H4 (cell line): Measurements from ENCODE around the gene JARID2. TPM values are rescaled to one million over a fixed set of nuclear protein-coding genes. Genes with fewer than 3 reads are reported as not detected.
A peak's percentile ranks its signal among the peaks of the same experiment; 100 is the strongest.

Source experiments
- DNase-seq: peaks from one replicate; pipeline ENCODE4 v3.0.0-alpha.2; 2015; ENCODE audit warnings: low spot score
- total RNA-seq: library from RNA; depleted of rRNA; stranded (reverse); fragments of >200 nt; shearing (Covaris generic); gene quantifications from 2 replicates; pipeline ENCODE4 v1.2.3, GENCODE V29; 2014

The JARID2 gene
- total RNA-seq, 1 experiment from 2014 or later = 6.0 TPM

DNA sequence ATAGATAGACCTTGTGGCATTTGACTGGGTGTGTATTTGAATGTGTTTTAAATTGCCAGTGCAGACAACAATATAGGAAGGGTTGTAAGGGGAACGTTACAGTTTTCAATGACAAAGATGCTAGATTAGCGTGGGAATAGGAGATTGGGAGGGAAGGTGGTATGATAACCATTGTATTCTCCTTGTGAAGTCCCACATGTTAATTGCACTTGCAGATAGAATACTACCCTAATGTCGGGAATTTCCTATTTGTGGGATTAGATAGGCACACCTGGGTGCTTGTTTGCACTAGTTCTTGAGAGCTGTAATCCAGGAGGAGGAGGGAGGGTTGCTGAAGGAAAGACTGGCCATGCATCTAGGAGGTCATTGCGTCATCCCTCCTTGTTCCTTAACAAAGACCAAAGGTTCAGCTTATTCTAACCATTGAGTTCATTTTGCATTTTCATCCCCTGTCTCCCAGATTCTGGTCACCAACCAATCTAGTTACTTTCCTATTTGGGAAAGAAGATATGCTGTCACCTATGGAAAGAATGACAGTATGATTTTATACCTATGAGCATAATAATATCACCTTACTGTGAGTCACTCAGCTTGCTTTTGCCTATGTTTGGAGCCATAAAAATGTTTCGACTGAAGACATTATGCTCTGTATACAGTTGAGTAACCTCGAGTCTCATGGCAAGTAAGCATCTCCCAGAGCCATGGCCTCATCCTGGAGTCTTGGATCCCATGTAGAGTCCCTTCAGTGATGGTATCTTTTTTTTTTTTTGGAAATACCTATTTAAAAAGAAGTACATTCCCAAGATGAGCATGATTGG, 215.5 kb downstream of the JARID2 start:
- DNase-seq = no peak

DNA sequence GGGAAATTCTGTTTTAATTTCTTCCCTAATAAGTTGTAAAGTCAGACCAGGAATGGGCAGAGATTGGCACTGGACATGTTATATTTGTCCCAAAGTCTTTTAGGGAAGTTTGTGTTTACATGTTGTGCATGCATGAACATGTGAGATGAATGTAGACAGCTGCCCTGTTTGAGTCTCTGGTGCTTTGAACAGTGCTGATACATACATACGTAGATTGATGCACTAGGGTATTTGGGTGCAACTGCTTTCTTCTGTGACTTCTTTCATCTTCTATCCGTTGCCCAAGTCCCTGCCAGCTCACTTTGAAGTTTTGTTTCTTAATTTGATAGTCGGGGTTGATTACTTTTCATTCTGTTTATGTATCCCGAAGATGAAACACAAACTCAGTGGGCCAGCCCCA, 216.4 kb downstream of the JARID2 start:
- DNase-seq = no peak

DNA sequence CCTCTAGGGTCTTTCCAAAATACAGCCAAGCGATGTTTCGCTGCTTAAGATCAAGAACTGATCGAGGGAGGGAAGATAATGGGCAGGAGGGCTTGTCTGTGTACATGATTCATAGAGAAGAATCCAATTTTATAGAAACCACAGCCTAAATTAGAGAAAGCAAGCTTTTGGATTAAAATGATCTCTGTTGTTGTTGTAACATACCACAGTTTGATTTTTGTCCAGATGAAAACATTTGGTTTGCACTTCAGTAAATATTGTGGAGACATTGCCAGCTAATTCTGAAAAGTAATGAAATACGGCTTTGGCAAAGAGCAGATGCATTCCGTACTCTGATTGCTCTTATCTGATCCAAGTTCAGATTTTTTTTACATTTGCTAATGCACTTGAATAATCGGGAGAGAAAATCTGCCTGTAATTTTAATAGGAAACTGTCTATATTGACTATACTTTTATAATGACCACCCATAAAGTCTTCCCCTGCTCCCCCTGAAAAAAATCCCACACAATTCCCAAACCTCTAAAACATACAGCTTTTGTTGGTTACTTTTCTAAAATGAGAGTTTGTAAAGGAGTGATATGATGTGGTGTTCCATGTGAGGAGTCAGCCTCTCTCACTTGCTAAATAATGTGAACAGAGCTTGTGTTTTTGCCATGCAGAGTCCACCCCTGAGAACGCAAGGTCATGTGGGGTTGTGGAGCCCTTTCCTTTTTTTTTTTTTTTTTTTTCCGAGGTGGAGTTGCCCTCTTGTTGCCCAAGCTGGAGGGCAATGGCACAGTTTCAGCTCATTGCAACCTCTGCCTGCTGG, 217.1 kb downstream of the JARID2 start:
- DNase-seq = peak; percentile 30

DNA sequence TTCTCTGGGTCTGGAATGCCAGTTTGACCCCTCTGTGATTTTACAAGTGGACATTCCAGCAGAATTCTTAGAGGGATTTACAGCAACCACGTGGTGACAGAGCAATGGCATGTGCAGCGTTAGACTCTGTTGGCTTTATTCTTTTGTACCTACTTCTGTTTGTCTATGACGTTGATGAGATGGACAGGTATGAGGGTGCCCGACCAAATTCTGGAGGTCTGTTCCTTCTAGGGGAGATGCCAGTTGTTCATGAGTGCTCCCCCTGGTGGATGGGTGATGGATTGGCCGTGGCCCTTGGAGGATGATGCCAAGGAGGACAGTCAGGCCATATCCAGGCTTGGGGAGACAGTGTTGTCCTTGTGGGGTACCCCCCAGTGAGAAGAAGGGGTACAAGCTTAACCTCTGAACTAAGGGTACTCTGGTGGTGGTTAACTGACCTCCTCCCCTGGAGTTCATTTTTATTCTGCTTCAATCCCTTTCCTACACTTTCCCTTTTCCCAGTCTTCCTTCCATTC, 218.4 kb downstream of the JARID2 start:
- no peak for DNase-seq

DNA sequence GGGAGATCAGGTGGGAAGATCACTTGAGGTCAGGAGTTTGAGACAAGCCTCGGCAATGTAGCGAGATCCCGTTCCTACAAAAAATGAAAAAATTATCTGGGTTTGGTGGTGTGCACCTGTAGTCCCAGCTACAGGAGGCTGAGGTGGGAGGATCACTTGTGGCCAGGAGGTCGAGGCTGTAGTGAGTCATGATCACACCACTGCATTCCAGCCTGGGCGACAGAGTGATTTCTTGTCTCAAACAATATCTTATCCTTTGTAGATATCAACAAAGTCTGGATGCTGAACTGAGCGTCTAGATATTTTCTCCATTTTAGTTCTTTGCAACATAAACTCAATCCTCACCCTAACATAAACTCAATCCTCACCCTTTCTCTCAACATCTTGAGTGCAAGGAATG, 219.3 kb downstream of the JARID2 start:
- no peak for DNase-seq

DNA sequence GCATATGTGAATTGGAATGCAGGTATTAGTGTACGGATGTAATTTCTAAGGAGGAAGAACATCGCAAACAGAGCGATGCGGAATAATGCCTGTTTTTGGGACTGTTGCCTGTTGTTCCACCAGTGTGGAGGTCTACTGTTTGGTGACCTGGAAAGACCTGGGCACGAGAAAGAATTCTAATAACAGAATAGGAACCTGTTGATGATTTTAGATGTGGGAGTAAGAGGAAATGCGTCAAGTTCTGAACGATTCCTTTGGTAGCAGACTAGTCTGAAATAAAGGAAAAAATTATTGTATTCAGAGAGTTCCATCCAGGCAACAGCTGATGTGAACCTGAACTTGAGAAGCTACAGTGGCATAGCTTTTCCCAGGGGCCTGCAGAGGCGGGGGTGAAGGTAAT, 224.9 kb downstream of the JARID2 start:
- no peak for DNase-seq

DNA sequence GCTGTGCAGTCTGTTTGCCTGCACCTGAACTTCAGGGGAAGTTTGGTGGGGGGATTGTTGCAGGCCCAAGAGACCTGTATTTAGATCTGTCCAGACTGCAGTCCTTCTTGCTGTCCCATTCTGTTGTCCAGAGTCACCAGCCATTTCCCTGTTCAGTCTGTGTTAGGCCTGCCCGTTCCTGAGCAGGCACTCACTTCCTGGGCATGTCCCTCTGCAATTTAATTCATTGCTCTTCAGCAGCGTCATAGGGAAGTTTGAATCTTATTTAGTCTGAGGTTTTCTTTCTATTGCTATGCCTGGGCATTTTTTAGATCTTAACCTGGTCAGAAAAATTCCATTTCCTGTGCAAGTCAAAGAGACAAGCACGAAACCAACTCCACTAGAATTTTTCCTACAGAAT, 226.8 kb downstream of the JARID2 start:
- no peak for DNase-seq

DNA sequence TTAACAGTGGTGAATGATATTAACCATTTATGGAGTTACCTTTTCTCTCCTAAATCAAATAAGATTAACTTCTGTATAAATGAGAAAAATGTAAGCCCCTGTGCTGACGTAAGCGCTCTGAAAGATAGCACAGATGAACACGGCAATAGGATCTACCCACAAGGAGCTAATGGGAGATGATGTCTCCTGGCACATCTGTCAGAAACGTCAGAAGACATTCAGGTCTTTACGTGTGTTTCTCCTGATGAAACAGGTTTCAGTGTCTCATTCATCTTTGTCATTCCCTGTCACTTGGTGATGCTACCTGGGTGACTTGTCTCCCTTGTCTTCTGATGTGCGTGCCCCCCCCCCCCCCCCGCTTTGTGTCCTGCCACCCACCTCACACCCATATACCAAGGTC, 227.3 kb downstream of the JARID2 start:
- no peak for DNase-seq

DNA sequence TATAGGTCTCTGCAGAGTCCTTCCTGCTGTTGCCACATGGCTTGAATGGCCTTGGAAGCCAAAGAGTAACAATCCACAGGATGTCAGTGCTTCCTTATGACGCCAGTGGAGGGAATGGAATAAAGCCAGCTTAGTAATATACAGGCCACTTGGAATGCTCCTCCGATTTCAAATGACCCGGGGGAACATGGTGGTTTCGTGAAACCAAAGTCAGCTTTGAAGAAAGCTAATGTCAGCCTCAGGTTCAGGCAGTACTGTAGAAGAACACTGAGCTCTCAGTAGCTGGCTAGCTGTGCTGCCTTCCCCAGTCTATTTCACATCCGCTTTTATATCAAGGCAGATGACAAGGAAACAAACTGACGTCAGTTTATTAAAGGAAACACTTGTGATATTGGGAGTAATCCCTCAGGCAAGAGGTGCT, 227.9 kb downstream of the JARID2 start:
- DNase-seq = peak; percentile 93

DNA sequence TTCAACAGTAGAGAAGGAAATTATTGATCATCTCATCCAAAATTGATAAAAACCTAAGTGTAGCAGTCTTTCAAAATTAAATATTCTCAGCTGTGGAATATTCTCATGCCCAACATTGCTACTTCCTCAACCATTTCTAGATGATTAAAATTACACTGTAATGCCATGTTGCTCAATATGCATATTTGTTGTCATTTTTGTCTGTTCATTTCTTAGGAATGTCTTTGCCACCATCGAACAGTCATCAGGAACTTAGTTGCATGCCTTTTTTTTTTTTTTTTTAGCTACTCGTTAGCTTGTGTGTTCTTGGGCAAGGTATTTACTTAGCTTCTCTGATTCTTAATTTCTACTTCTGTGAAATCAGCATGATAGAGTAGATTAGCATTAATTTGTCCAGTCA, 228.3 kb downstream of the JARID2 start:
- no peak for DNase-seq

DNA sequence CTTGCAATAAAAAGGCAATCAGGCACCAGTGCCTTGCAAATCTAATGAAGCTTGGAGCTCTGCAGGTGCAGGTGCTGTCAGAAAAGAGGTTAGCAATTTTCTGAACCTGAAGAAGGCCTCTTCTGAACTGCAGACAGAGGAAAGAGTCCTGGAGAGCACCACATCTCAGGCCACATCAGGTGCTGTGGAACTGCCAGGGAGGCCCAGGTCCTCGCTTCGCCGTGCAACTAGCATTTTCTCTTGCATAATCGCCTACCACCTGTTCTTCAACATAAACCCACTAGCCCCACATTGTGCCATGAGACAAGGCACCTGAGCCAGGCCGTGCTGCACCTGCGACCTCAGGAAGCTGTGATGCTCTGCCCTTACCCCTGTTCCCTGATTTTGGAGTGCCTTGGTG, 229.4 kb downstream of the JARID2 start:
- DNase-seq = no peak

DNA sequence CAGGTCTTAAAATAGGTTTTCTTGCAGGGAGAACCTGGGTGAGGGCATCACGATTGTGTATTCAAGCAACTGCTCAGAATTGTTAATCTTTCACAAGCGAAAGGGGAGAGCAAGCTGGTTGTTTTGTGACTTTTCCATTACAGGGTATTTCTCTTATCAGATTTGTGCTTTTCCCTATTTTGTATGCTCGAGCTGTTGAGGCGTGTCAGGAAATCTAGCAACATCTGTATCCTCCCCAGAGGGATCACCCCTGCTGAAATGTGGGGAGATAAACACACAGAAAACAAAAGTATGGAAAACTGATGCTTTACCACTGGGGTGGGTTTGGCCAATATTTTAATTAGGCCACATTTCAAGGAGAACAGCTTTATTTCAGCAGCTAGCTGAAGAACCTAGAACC, 230.0 kb downstream of the JARID2 start:
- DNase-seq = no peak

DNA sequence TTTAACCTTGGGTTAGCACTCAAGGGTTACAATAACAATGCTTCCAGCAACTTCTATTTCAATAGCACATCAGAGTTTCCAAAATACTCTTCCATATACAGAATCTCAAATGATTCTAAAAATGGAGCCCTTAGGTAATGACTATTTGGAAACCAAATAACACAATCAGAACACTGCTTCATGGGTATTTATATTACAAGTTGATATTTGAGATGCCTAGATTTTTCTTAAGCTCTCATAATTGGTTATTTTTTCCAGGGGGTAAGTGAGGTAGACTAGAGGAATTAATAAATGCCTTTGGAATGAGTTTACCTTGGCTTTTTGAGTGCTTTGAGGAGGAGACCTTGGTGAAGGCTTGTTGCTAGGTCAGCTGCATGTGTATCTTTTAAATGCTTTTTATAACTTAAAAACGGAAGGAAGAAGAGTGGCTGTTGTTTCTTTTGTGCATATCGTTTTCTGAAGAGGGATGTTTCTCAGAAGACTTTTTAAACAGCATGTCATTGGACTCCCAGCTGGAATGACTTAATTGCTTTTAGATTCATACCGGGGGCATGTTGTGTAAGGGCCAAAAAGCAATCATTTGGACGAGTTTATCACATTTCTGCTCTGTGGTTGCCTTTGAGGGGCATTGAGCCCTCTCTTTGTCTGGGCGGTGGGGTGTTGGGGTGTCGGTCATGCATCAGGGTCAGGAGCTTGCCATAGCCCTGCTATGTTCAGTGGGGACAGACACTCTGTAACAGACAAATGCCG, 230.9 kb downstream of the JARID2 start:
- DNase-seq = no peak

DNA sequence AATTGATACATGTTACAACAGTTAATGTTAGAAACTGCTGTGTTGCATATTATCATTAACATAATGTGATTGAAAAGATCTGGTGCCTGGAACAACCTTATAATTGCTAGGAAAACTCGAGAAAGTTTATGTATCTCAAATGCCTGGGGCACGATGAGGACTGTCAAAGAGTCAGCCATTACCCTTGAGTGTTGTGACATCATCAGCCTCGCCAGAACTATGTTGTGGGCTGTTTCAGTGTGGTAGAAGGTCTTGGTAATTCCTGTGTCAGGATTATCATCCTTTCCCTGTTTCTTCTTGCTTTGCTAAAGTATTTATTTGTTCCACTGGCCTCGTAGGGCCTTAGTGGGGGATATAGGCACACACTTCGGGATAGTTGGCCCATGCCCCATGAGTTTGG, 231.9 kb downstream of the JARID2 start:
- no peak for DNase-seq

DNA sequence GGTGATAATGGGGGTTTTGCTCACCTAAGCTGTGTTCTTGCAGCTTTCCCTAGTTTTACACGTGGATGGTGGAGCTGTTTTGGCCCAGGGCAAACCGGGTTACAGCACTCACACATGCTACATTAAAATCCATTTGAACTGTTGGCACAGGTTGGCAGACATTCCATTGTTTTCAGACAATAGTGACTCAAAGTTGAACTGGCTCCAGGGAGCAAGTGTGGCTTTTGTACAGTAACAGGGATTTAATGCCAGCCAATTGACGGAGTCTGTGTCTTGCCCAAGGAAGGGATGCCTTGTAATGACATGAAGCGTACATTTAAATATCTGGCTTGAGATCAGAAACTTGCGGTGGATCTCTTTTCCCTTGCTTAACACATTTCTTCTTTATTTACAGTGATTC, 233.9 kb downstream of the JARID2 start:
- DNase-seq = peak; percentile 61

DNA sequence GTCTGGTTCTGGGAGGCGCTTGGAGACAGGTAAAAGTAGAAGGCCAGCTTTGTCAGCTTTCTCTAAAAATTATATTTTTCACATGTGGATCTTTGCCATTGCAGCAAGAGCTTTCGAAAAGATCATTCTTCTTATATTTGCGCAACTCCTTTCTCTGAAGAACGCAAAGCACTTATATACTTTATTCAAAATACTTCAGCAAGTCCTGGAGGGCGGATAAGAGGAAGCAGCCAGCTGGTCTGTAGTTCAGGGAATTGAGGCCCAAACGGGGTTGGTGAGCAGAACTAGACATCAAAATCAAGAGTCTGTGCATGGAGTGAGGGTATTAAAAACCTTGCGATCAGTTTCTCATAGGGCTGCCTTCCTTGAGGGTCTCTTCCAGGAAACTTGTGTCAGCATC, 234.7 kb downstream of the JARID2 start:
- DNase-seq = no peak

DNA sequence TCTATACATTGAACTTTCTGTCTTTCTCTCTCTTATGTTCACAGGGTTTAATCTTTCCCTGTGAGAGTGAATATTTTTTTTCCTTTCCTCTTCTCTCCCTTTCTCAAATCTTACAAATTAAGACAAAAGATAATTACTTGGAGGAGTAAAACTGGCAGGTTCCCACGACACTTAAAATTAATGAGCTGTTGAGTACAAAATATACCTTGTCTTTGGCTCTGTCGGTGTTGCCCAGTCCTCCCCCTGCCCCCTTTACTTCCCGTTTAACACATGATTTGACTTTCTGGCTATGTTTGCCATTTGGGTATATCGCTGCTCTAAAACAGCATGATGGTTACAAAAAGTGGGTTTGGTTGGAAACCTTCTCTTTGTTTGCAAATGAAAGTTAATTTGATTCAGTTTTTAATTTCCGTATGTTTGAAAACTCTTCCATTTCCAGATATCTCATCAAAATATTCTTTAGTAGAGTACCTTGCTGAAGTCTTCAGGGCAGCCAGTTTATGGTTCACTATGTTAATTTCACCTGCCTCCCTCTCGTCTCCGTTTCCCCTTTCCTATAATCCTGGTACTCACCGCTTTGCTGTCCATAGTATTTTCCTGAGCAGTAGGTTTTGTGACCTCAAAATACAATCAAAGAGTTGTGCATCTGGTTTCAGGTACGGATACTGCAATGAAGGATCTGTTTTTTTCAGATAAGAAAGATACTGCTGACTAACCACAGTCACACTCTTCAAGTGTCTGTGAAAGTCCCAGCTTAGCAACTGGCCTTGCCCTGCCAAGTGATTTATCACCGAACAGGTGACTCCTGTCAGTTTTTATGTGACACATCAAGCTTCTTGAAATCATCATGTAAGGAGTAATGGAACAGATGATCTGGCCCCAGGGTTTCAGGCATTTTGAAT, 235.8 kb downstream of the JARID2 start:
- no peak for DNase-seq

DNA sequence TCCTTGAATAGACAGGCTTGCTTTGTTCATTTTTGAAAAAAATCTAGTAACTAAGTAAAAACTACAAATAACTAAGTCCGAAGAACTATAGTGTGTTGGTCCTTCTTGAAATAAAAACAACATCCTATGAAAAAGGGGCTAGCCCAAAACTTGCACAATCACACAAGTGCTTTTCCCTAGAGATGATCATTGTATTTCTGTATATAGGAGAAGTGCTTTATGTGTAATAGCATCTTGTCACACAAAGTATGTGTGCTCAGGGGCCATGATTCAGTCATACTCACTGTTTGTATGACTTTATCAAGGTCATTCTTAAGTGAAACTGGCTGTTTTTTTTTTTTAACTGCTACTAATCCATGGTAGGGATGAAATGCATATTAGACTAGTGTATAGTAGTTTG, 237.2 kb downstream of the JARID2 start:
- DNase-seq = no peak

DNA sequence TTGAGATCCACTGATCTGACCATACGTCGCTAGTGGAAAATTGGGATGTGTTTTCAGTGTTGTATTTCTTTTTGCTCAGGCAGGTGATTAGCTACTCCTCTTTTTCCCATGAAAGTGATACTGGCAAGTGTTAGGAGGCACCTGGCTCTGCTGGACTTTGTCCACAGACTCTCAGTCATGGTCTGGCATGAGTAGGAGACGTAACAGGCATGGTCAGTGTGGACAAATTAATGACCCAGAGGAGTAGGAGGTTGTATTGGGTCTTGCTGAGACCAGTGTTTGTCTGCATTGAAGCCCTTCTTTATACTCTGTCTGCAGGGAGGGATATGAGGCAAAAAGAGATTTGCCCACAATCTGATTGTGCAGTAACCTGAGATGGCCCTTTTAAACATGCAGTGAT, 238.3 kb downstream of the JARID2 start:
- no peak for DNase-seq

DNA sequence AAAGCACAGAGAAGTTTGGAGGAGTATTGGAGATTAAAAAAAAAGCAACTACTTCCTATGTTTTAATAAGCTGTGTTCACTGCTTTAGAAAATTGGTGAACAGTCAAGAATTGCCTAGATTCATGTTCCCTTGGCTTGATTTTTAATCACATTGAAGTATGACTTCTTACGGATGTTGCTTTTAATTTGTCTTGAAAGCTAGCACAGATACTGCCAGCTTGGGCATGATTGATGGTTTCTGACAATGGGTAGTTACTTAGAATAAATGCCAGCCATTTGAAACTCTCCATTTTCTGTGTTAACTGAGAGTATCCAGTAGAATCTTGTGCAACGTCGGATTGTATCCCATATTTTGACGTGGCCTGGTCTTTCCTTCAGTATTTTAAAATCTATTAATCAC, 239.0 kb downstream of the JARID2 start:
- no peak for DNase-seq

DNA sequence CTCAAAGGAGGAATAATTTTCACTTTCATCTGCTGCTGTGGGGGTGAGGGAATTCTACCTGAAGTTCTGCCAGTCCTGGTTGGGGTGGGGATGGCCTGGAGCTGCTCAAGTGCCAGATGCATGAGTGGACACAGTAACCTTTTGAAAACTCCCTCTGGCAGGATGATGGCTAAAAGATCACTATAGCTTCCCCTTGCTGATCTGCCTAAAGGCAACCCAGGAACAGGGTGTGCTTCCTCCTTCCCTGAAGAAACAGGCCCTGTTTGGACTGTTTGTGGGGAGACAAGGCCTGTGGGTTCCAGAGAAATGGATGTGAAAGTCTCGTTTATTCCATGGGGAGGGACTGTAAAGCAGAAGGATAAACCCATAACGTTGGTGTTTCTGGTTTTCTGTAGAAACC, 240.1 kb downstream of the JARID2 start:
- DNase-seq = no peak
